Measurements from ENCODE around the gene APOL3.
"Not testable (repeated sequence)": the region's sequence is repeated elsewhere in the genome, so short reads cannot be mapped to it uniquely, and the experiment has no call there.

Gene APOL3

DNA sequence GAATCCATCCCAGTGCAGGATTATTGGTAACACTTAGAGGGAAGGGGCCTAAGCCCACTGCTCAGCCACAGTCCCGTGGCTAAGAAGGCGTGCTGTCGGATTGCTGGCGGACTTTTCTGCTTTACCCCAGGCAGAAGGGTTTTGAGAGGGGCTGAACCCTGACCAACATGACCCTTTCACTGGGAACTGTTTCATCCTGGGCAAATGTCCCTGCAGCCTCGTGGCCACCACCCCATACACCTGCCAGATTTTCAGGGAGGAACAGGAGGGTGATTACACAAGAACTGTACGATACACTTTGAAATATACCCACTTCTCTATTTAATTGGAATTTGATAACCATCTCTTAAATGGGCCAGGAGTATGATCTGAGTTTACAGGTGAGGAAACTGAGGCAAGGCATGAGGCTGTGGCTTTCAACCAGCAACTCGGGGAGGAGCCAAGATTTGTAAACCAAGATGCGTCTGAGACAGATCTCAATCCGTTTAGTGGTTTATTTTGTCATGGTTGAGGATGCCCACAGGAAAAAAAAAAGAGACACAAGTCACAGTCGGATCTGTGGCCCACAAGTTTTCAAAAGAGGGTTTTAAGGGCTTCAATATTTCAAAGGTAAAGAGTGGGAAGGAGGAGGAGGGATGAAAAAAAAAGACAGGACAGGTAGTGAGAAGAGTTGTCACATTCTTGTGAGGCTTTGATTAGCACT is 6.1 kb upstream of the APOL3 start:
- no peak for DNase-seq (ENCODE audit: low read depth)
- no peak overlapping the region for H3K4me3 ChIP-seq (ENCODE audit: low read length)
- TF ChIP-seq, protein P1, sequence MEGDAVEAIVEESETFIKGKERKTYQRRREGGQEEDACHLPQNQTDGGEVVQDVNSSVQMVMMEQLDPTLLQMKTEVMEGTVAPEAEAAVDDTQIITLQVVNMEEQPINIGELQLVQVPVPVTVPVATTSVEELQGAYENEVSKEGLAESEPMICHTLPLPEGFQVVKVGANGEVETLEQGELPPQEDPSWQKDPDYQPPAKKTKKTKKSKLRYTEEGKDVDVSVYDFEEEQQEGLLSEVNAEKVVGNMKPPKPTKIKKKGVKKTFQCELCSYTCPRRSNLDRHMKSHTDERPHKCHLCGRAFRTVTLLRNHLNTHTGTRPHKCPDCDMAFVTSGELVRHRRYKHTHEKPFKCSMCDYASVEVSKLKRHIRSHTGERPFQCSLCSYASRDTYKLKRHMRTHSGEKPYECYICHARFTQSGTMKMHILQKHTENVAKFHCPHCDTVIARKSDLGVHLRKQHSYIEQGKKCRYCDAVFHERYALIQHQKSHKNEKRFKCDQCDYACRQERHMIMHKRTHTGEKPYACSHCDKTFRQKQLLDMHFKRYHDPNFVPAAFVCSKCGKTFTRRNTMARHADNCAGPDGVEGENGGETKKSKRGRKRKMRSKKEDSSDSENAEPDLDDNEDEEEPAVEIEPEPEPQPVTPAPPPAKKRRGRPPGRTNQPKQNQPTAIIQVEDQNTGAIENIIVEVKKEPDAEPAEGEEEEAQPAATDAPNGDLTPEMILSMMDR (IDR thresholded peaks at IDR 0.05; ENCODE audit: insufficient read depth, low read depth, low read length, missing control alignments), result no peak

DNA sequence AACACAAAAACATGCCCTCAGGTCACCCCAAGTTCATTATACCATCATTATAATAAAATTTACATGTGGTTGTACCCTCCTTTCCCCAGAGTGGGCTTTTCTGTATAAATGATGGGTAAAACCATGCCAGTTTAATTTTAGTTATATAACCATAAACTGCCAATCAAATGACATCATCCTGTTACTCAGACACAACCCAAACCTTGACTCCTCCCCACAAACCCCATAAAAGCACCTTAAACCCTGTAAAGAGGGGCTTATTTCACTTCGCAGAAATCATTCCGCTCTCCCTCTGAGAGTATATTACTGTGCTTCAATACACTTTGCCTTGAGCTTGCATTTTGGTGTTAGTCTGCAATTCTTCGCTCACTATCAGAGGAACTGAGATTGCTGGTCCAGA is 5.5 kb upstream of the APOL3 start:
- no peak overlapping the region for H3K4me3 ChIP-seq (ENCODE audit: low read length)
- DNase-seq (ENCODE audit: low read depth), result no peak
- TF ChIP-seq, protein P1 (IDR thresholded peaks at IDR 0.05; ENCODE audit: insufficient read depth, low read depth, low read length, missing control alignments), result no peak

DNA sequence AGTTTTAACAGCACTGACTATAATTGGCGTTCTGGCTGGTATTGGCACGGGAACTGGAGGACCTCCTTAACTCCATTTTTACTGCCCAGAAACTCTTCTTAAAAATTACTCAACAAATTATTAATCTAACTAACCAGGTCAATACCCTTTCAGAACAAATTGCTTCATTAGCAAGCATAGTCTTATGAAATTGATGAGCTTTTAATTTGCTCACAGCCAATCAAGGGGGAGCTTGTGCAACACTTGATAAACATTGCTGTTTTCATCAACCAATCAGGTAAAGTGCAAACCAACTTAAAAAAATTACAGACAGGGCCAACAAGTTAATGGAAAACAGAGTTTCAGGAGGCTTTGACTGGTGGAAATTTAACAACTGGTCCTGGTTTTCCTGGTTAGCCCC is 4.6 kb upstream of the APOL3 start:
- no peak overlapping the region for H3K4me3 ChIP-seq (ENCODE audit: low read length)
- TF ChIP-seq, protein P1 (IDR thresholded peaks at IDR 0.05; ENCODE audit: insufficient read depth, low read depth, low read length, missing control alignments), result no peak
- DNase-seq (ENCODE audit: low read depth), result no peak

DNA sequence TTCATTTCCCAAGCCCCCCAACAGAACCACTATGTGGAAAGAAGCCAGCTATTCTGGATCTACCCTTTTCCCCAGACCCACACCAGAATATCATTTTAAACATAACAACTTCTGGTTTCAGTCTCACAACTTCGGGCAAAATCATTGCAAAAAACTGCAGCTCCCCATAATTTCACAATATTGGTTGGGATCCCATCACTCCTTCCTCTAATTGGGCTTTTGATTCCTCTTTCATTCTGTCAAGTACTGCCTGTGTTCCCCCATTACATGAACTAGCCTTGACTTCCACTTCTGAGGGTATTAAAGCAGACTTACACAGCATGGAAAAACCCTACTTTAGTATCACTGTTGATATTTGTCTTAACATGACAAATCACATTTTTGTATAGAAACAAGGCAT is 4.1 kb upstream of the APOL3 start:
- TF ChIP-seq, protein P1 (IDR thresholded peaks at IDR 0.05; ENCODE audit: insufficient read depth, low read depth, low read length, missing control alignments), result no peak
- DNase-seq (ENCODE audit: low read depth), result no peak

DNA sequence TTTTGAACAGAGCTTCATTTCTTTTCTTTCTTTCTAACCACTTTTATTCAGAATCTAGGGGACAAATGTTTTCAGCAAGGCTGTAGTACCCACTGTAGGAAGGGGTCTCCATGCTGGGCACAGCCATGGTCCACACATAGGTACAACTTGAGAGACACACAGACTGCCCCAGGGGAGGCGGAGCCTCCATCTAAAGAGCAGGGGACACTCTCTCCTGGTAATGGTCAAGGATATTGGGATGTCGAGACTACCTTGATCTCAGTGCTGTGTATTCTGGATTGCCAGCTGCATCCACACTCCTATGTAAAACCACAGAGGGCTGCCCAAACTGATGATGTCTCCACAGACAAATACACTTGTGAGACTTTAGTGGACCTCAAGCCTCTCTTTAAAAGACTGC is 2.9 kb upstream of the APOL3 start:
- H3K4me3 ChIP-seq (ENCODE audit: low read length), result no peak overlapping the region
- TF ChIP-seq, protein P1 (IDR thresholded peaks at IDR 0.05; ENCODE audit: insufficient read depth, low read depth, low read length, missing control alignments), result no peak
- DNase-seq (ENCODE audit: low read depth), result no peak

More for the DNA sequence above, 4.1 kb upstream of the APOL3 start:
- no peak overlapping the region for H3K4me3 ChIP-seq (ENCODE audit: low read length)

DNA sequence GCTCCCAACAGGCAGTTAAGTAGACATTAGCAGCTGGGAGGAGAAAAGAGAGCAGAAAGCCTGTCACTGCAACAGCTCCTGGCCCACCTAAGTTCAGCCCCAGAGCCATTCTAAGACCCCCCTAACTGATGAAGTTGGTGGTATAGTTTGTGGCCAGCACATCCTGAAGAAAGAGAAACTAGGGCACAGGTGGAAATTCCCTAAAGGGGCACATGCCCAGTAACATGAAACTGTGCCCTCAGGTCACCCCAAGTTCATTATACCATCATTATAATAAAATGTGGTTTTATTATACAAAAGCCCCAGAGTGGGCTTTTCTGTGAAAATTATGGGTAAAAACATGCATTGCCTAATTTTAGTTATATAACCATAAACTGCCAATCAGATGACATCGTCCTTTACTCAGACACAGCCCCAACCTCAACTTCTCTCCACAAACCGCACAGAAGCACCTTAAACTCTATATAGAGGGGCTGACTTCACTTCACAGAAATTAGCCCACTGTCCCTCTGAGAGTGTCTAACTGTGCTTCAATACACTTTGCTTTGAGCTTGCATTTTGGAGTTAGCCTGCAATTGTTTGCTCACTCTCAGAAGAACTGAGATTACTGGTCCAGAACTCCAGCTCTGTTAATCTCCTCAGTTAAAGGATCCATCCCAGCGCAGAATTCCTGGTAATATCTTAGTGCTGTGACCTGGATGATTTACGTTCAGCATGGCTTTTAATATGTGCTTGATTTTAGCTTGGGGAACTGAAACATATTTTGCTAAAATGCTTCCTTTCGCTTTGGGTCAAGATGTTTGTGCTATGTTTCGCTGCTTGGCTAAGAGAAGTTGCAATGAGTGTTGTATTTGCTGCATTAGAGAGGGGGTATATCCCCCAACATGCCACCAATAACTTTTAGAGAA is 1.8 kb upstream of the APOL3 start:
- TF ChIP-seq, protein P1 (IDR thresholded peaks at IDR 0.05; ENCODE audit: insufficient read depth, low read depth, low read length, missing control alignments), result no peak
- no peak overlapping the region for H3K4me3 ChIP-seq (ENCODE audit: low read length)
- no peak for DNase-seq (ENCODE audit: low read depth)

DNA sequence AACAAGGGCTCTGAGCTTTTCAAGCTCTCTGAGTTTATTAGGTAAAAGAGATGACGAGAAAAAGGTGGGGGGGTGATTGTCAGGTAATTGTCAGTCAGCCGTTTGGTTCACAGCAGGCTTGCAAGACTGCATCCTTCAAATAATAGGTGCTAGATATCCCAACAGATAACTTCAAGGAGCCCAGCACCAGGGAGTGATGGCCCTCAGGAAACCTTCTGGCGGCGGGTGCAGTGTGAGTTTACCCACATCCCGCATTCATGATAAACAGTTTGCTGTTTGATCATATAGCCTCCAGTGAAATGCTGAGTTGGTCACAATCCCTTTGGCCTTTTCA is 1.2 kb upstream of the APOL3 start:
- not testable (repeated sequence) for H3K4me3 ChIP-seq (ENCODE audit: low read length); DNase-seq (ENCODE audit: low read depth)
